ENCODE measurements around the gene NR2F2.
A peak's percentile ranks its signal among the peaks of the same experiment; 100 is the strongest.

Gene NR2F2

GRCh38 chr15:96330450-96331143 is at the start of gene NR2F2:
Gene NR2F2, plus strand, starts transcription at chr15:96330700. Its CDS starts 1,406 bp downstream, at chr15:96332106.
- Histone ChIP-seq H3K9me3 (ENCODE audit: control insufficient read depth, insufficient read depth, low read length) (no peaks in the 10 kb centered on the region), H3K36me3 (ENCODE audit: insufficient read depth, low read length) (no peaks in the 10 kb centered on the region), H3K9ac (ENCODE audit: low read depth, low read length) (peak within 1 kb of the TSS; percentile 46; the same call in 1 of the 2 replicates), H3K4me1 (ENCODE audit: insufficient read depth, low read length) (peaks cover 19% of the 10 kb centered on the region)

- no peaks in the 10 kb centered on the region for H3K9me3 ChIP-seq (ENCODE audit: control insufficient read depth, insufficient read depth, low read length)
- no peaks in the 10 kb centered on the region for H3K36me3 ChIP-seq (ENCODE audit: insufficient read depth, low read length)
- H3K4me1 ChIP-seq (ENCODE audit: insufficient read depth, low read length) = peaks cover 11% of the 10 kb centered on the region; the same call in 1 of the 2 replicates
- H3K9ac ChIP-seq (ENCODE audit: low read depth, low read length) = no peak overlapping the region
Observed at GRCh38 chr15:96285305-96285704, 45.2 kb upstream of the NR2F2 start.

DNA sequence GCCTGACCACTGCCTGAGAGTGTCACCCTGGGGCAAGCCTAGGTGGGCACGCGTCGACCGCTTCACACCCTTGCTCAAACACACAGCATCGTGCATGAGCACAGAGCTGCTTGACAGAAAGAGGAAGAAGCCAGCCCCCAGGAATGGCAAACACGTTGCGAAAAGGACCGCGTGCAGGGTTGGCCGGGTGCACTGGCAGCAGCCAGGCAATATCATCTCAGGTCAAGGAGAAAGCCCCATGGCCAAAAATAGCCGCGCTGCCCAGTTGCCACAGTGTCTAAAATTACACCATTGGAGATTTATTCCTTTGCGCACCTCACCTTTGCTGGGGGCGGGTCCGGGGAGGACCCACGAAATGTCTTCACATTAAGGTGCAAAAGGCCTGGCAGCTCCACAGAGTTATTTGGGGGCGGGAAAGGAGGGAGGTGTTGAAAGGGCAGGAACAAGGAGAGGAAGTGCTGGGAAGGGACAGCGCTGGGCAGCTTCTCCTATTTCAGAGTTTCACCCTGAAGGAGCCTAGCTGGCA is 44.7 kb upstream of the NR2F2 start:
- Histone ChIP-seq H3K4me1 (ENCODE audit: insufficient read depth, low read length) (peaks cover 11% of the 10 kb centered on the region; the same call in 1 of the 2 replicates), H3K9me3 (ENCODE audit: control insufficient read depth, insufficient read depth, low read length) (no peaks in the 10 kb centered on the region), H3K9ac (ENCODE audit: low read depth, low read length) (no peak overlapping the region), H3K36me3 (ENCODE audit: insufficient read depth, low read length) (no peaks in the 10 kb centered on the region)

DNA sequence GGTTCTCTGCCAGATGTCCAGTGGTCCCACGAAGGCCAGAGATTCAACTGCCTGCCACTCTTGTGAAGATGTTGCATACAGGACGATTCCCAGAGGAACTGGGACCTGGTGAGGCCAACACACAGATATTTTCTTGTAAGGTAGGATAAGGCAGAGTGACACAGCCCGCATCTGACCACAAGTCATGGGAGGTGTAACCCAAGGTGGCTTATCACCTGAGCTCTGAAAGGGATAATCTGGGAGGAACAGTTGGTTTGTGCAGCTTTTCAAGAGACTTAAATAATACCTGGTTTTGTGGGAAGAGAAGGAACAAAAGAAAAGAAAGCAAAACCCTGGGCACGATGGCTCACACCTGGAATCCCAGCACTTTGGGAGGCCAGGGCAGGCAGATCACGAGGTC is 39.8 kb upstream of the NR2F2 start:
- no peak overlapping the region for H3K9ac ChIP-seq (ENCODE audit: low read depth, low read length)
- no peaks in the 10 kb centered on the region for H3K36me3 ChIP-seq (ENCODE audit: insufficient read depth, low read length)
- H3K4me1 ChIP-seq (ENCODE audit: insufficient read depth, low read length) = peaks cover 16% of the 10 kb centered on the region
- no peaks in the 10 kb centered on the region for H3K9me3 ChIP-seq (ENCODE audit: control insufficient read depth, insufficient read depth, low read length)

DNA sequence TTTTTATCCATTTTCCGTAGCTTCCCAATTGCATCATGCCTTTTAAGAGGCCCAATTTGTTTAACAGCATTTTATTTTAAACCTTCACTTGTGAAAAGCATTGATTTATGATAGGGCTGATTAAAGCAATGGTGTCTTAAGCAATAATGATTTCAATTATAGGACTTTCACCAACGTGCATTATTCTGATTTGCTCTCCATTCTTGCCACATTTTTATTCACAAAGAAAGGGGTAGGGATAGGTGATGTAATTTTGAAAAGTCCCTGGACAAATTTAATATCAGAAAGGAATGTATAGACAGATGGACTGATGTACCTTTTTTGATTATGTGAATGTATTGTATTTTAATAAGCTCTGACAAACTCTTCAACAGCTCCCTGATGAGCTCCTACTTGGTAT is 37.9 kb upstream of the NR2F2 start:
- Histone ChIP-seq H3K9ac (ENCODE audit: low read depth, low read length) (no peak overlapping the region), H3K36me3 (ENCODE audit: insufficient read depth, low read length) (no peaks in the 10 kb centered on the region), H3K9me3 (ENCODE audit: control insufficient read depth, insufficient read depth, low read length) (0 out of 2 replicates have a peak, but pooled peaks cover under 1% of the 10 kb centered on the region), H3K4me1 (ENCODE audit: insufficient read depth, low read length) (peaks cover 11% of the 10 kb centered on the region)

DNA sequence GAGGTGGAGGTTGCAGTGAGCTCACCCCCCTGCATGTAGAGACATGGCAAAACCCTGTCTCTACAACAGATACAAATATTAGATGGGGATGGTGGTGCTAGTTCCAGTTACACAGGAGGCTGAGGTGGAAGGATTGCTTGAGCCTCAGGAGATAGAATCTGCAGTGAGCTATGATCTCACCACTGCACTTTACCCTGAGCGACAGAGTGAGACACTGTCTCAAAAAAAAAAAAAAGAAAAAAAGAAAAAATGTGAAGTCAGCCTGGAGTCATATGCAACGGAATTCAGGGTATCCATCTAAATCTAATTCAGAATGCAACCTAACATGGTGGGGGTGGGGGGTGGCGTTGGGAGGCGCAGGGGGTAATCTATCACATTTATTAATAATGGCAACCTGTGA is 37.1 kb upstream of the NR2F2 start:
- H3K9ac ChIP-seq (ENCODE audit: low read depth, low read length) = no peak overlapping the region
- no peaks in the 10 kb centered on the region for H3K36me3 ChIP-seq (ENCODE audit: insufficient read depth, low read length)
- peaks cover 7% of the 10 kb centered on the region; the same call in 1 of the 2 replicates for H3K9me3 ChIP-seq (ENCODE audit: control insufficient read depth, insufficient read depth, low read length)
- peaks cover 11% of the 10 kb centered on the region for H3K4me1 ChIP-seq (ENCODE audit: insufficient read depth, low read length)

- Histone ChIP-seq H3K9me3 (ENCODE audit: control insufficient read depth, insufficient read depth, low read length) (peaks cover 7% of the 10 kb centered on the region; the same call in 1 of the 2 replicates), H3K36me3 (ENCODE audit: insufficient read depth, low read length) (no peaks in the 10 kb centered on the region)
Observed at GRCh38 chr15:96294766-96295165, 35.7 kb upstream of the NR2F2 start.

GRCh38 chr15:96296264-96296663 is 34.2 kb upstream of the NR2F2 start:
- peaks cover 7% of the 10 kb centered on the region; the same call in 1 of the 2 replicates for H3K9me3 ChIP-seq (ENCODE audit: control insufficient read depth, insufficient read depth, low read length)
- H3K36me3 ChIP-seq (ENCODE audit: insufficient read depth, low read length) = no peaks in the 10 kb centered on the region
- H3K4me1 ChIP-seq (ENCODE audit: insufficient read depth, low read length) = peaks cover 11% of the 10 kb centered on the region
- no peak overlapping the region for H3K9ac ChIP-seq (ENCODE audit: low read depth, low read length)

More at GRCh38 chr15:96294766-96295165, 35.7 kb upstream of the NR2F2 start:
- Histone ChIP-seq H3K9ac (ENCODE audit: low read depth, low read length) (no peak overlapping the region), H3K4me1 (ENCODE audit: insufficient read depth, low read length) (peaks cover 11% of the 10 kb centered on the region)

DNA sequence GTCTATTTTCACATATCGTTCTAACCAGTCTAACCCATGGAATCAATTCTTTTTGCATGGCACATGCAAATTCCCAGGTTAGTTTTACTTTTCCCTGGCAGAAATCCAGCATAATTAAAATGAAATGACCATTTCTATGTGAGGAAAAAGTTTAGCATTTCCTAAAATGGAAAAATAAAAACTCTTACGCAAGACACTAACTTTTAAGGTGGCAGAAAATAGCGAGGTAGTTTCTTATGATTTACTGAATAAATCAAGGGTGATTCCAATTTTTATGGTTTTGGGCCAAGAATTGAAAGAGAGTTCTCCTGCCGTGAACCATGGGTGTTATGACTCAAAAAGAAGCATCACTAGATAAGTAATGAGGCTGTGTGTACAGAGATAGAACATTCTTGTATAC is 32.7 kb upstream of the NR2F2 start:
- Histone ChIP-seq H3K4me1 (ENCODE audit: insufficient read depth, low read length) (peaks cover 11% of the 10 kb centered on the region), H3K9me3 (ENCODE audit: control insufficient read depth, insufficient read depth, low read length) (peaks cover 7% of the 10 kb centered on the region; the same call in 1 of the 2 replicates), H3K36me3 (ENCODE audit: insufficient read depth, low read length) (no peaks in the 10 kb centered on the region), H3K9ac (ENCODE audit: low read depth, low read length) (no peak overlapping the region)

DNA sequence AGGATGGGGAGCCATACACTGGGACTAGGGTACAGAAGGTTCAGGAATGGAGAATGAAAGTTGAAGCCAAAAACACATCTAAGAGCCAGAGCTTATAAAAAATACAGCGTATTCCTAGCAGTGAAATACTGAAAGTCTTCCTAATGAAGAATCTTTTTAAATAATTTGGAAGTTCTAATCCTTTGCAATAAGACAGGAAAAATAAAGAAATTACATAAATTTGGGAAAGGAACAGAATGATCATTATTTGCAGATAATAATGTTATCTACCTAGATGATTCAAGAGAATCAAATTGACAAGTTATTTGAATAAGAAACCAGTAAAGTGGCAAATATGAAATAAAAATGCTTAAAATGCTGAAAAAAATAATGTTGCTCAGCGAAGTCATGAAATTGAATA is 32.3 kb upstream of the NR2F2 start:
- Histone ChIP-seq H3K9me3 (ENCODE audit: control insufficient read depth, insufficient read depth, low read length) (peaks cover 7% of the 10 kb centered on the region; the same call in 1 of the 2 replicates), H3K4me1 (ENCODE audit: insufficient read depth, low read length) (peaks cover 11% of the 10 kb centered on the region), H3K36me3 (ENCODE audit: insufficient read depth, low read length) (no peaks in the 10 kb centered on the region), H3K9ac (ENCODE audit: low read depth, low read length) (no peak overlapping the region)

GRCh38 chr15:96300836-96301235 is 29.7 kb upstream of the NR2F2 start:
- peaks cover 7% of the 10 kb centered on the region; the same call in 1 of the 2 replicates for H3K9me3 ChIP-seq (ENCODE audit: control insufficient read depth, insufficient read depth, low read length)
- H3K9ac ChIP-seq (ENCODE audit: low read depth, low read length) = no peak overlapping the region
- H3K36me3 ChIP-seq (ENCODE audit: insufficient read depth, low read length) = no peaks in the 10 kb centered on the region
- H3K4me1 ChIP-seq (ENCODE audit: insufficient read depth, low read length) = no peaks in the 10 kb centered on the region

GRCh38 chr15:96303503-96304056 is 26.9 kb upstream of the NR2F2 start:
- Histone ChIP-seq H3K9ac (ENCODE audit: low read depth, low read length) (no peak overlapping the region), H3K9me3 (ENCODE audit: control insufficient read depth, insufficient read depth, low read length) (no peaks in the 10 kb centered on the region), H3K4me1 (ENCODE audit: insufficient read depth, low read length) (no peaks in the 10 kb centered on the region), H3K36me3 (ENCODE audit: insufficient read depth, low read length) (no peaks in the 10 kb centered on the region)

- Histone ChIP-seq H3K4me1 (ENCODE audit: insufficient read depth, low read length) (no peaks in the 10 kb centered on the region), H3K36me3 (ENCODE audit: insufficient read depth, low read length) (no peaks in the 10 kb centered on the region), H3K9ac (ENCODE audit: low read depth, low read length) (no peak overlapping the region), H3K9me3 (ENCODE audit: control insufficient read depth, insufficient read depth, low read length) (no peaks in the 10 kb centered on the region)
Observed at GRCh38 chr15:96304839-96305238, 25.7 kb upstream of the NR2F2 start.

DNA sequence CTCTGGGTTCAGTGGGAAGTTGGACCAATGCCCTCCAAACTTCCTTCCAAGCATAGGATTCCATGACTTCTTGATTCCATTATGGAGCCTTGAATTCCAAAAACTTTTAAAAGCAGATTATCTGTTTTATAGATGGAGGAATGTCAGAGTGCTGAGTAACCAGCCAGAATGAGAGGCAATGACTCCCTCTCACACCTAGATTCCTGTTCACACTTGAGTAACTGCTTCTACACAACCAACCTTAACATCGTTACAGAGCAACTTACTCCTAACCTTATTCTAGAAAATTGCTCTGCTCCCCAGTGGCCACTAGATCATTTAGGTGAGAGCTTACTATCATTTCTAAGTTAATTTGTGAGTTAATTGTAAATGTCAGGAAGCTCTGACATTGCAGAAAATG is 24.2 kb upstream of the NR2F2 start:
- H3K36me3 ChIP-seq (ENCODE audit: insufficient read depth, low read length) = no peaks in the 10 kb centered on the region
- H3K4me1 ChIP-seq (ENCODE audit: insufficient read depth, low read length) = no peaks in the 10 kb centered on the region
- H3K9ac ChIP-seq (ENCODE audit: low read depth, low read length) = no peak overlapping the region
- H3K9me3 ChIP-seq (ENCODE audit: control insufficient read depth, insufficient read depth, low read length) = no peaks in the 10 kb centered on the region

DNA sequence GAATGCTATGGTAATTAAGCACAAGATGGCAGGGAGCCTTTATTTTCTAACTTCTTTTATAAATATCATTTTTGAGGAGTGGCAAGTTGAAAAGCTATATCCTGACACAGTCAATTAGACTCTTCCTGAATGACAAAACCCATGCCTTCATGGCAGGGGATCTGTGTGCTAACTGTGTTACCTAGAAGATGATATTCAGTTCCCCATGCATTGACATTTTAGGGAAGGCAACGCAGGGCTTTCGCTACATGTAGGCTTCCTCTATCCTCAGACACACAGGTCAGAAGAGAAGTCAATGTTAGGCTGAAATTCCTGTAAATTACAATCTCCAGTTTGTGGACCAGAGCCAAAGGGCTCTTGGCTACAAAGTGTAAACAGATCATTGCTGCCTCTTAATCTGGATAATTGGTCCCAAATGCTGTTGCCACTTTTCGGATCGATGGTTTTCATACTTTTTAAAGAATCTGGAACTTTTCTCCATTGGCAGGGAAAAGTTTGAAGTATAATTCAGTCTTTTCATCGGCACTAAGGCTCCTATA is 22.6 kb upstream of the NR2F2 start:
- Histone ChIP-seq H3K9me3 (ENCODE audit: control insufficient read depth, insufficient read depth, low read length) (no peaks in the 10 kb centered on the region), H3K9ac (ENCODE audit: low read depth, low read length) (no peak overlapping the region), H3K4me1 (ENCODE audit: insufficient read depth, low read length) (0 out of 2 replicates have a peak, but pooled peaks cover 8% of the 10 kb centered on the region), H3K36me3 (ENCODE audit: insufficient read depth, low read length) (no peaks in the 10 kb centered on the region)
